ENCODE data around the gene STARD4. TPM values are rescaled to one million over a fixed set of nuclear protein-coding genes. Genes with fewer than 3 reads are reported as not detected.

Gene STARD4
- total RNA-seq, 4 donors from 2014 or later = 2.2 to 6.4 (median 3.2) TPM

- Histone ChIP-seq H3K4me1 (no peaks in the 10 kb centered on the region), H3K36me3 (no peaks in the 10 kb centered on the region), H3K4me3 (no peak overlapping the region), H3K9me3 (no peaks in the 10 kb centered on the region), H3K27me3 (no peaks in the 10 kb centered on the region), H3K27ac (no peak overlapping the region)
- TF ChIP-seq POLR2A (IDR thresholded peaks at IDR 0.05) (no peak), EP300 (IDR thresholded peaks at IDR 0.05) (no peak), POLR2AphosphoS5 (IDR thresholded peaks at IDR 0.05) (no peak), CTCF (IDR thresholded peaks at IDR 0.05) (no peak)
- no peak for DNase-seq (ENCODE audit: low spot score in 2 of 2)
Measured at GRCh38 chr5:111488353-111488752, 24.0 kb downstream of the STARD4 start.

DNA sequence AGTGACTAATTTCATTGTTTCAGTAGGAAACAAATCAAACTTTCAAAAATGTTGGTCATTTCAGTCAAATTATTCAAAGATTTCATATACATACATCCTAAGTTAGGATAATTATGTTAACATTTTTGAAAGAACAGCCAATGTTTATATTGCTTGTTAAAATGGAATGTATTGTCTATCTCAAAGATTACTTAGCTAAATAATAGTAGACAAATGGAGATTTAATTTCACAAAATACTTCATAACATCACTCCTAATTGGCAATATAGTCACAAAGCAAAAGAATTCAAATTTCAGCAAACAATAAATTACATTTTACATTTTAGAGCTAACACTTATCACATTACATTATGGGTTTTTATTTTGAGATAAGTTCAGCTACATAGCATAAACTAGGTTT, 25.4 kb downstream of the STARD4 start:
- no peak overlapping the region for H3K27ac ChIP-seq
- H3K9me3 ChIP-seq = no peaks in the 10 kb centered on the region
- no peaks in the 10 kb centered on the region for H3K27me3 ChIP-seq
- no peak for DNase-seq (ENCODE audit: low spot score in 2 of 2)
- H3K36me3 ChIP-seq = no peaks in the 10 kb centered on the region
- TF ChIP-seq POLR2AphosphoS5 (IDR thresholded peaks at IDR 0.05) = no peak
- TF ChIP-seq CTCF (IDR thresholded peaks at IDR 0.05) = no peak
- TF ChIP-seq EP300 (IDR thresholded peaks at IDR 0.05) = no peak
- TF ChIP-seq POLR2A (IDR thresholded peaks at IDR 0.05) = no peak
- no peak overlapping the region for H3K4me3 ChIP-seq
- H3K4me1 ChIP-seq = no peaks in the 10 kb centered on the region

DNA sequence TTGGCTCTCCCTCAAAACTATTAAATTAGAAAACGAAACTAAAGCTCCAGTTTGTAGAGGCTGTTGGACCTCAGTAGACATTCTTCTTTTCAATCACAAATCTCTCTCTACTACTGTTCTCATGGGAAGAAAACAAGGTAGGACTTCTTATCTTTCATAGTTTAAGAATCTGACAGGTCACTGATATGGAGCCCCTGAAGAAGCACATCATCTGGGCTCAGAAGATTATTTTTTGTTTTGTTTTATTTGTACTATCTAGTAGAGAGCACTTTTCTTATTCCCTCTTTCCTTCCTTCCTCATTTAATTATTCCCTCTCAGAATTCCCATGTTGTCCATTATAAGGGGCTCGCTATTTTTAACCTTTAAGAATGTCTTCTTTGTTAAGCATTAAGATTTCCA, 26.3 kb downstream of the STARD4 start:
- Histone ChIP-seq H3K27me3 (no peaks in the 10 kb centered on the region), H3K9me3 (no peaks in the 10 kb centered on the region), H3K4me1 (no peaks in the 10 kb centered on the region), H3K4me3 (no peak overlapping the region), H3K27ac (no peak overlapping the region), H3K36me3 (no peaks in the 10 kb centered on the region)
- no peak for TF ChIP-seq POLR2AphosphoS5 (IDR thresholded peaks at IDR 0.05)
- no peak for TF ChIP-seq POLR2A (IDR thresholded peaks at IDR 0.05)
- no peak for TF ChIP-seq EP300 (IDR thresholded peaks at IDR 0.05)
- TF ChIP-seq CTCF (IDR thresholded peaks at IDR 0.05) = no peak
- no peak for DNase-seq (ENCODE audit: low spot score in 2 of 2)
- 48% methylated on average over 2 of the region's 2 CpGs for WGBS

DNA sequence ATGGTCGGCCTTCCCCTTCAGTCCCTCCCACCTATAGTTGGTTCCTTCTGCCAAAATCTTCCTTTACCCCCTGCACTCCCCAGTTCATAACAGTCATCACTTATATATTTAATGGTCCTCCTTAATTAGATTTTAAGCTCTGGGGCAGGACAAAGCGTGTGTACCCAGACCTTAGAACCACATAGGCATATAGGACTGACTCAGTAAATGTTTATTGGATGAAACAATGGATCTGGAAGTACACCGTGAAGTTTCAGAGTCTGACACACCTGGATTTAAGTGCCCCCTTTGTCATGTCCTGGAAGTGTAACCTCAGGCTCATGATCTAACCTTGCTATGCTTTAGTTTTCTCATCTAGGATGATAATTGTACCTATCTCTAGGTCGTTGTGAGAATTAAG, 32.0 kb downstream of the STARD4 start:
- no peaks in the 10 kb centered on the region for H3K36me3 ChIP-seq
- no peak for DNase-seq (ENCODE audit: low spot score in 2 of 2)
- no peak overlapping the region for H3K4me3 ChIP-seq
- H3K27ac ChIP-seq = no peak overlapping the region
- no peaks in the 10 kb centered on the region for H3K9me3 ChIP-seq
- 70% methylated on average over 4 of the region's 4 CpGs for WGBS
- H3K27me3 ChIP-seq = no peaks in the 10 kb centered on the region
- H3K4me1 ChIP-seq = no peaks in the 10 kb centered on the region
- TF ChIP-seq POLR2AphosphoS5 (IDR thresholded peaks at IDR 0.05) (no peak), POLR2A (IDR thresholded peaks at IDR 0.05) (no peak), CTCF (IDR thresholded peaks at IDR 0.05) (no peak), EP300 (IDR thresholded peaks at IDR 0.05) (no peak)

- 93% methylated on average over 2 of the region's 2 CpGs for WGBS
- H3K4me3 ChIP-seq = no peak overlapping the region
- no peak for DNase-seq (ENCODE audit: low spot score in 2 of 2)
- no peaks in the 10 kb centered on the region for H3K36me3 ChIP-seq
- TF ChIP-seq POLR2A (IDR thresholded peaks at IDR 0.05) = no peak
- TF ChIP-seq EP300 (IDR thresholded peaks at IDR 0.05) = no peak
- no peak for TF ChIP-seq CTCF (IDR thresholded peaks at IDR 0.05)
- TF ChIP-seq POLR2AphosphoS5 (IDR thresholded peaks at IDR 0.05) = no peak
- H3K27ac ChIP-seq = no peak overlapping the region
- H3K27me3 ChIP-seq = no peaks in the 10 kb centered on the region
- no peaks in the 10 kb centered on the region for H3K9me3 ChIP-seq
- no peaks in the 10 kb centered on the region for H3K4me1 ChIP-seq
Measured at GRCh38 chr5:111478898-111479297, 33.4 kb downstream of the STARD4 start.
